ENCODE measurements around the gene GPATCH11.

GPATCH11 gene

DNA sequence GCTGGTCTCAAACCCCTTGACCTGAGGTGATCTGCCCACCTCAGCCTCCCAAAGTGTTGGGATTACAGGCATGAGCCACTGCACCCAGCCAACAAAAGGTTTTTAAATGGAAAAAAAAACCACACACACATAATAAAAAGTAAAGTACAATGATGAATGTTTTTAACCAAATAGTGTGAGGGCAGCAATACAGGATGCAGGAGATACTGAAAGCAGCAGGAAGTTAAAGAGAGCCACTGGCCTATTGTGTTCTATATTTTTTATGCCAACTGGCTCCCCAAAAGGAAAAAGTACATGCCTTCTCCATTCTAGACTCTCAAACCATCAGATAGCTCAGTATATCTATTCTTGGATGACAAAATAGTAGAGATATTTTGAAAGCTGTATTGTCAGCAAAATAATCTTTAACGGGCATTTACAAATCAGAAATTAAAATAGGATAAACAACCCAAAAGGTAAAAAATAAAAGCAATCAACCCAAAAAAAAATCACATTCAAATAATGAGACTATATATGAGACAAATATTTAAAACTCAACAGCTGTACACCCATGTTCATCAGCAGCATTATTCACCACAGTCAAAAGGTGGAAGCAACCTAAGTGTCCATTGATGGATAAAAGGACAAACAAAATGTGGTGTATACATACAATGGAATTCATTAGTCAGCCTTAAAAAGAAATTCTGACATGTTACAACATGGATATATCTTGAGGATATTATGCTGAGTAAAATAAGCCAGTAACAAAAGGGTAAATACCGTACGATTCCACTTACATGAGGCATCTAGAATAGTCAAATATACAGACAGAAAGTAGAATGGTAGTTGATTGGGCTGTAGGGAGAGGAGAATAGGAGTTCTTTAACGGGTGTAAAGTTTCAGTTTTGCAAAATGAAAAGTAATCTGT, 26.2 kb downstream of the GPATCH11 start:
- DNase-seq: no peak

DNA sequence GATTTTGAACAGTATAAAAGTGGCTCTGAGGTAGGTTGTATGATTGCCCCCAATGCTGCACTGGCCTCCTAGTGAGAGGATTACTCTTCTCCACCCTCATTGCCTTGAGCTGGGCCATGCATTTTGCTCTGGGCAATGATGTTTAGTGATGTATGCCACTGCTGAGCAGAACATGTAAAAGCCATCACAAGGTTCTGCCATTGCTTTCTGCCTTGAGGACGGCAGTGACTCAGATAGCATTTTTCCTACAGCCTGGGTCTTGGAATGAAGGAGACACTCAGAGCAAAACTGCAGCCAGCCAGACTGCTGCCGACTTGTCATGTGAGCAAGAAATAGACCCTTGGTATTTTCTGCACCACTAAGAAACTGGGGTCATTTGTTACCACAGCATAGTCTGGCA, 27.6 kb downstream of the GPATCH11 start:
- DNase-seq: no peak

DNA sequence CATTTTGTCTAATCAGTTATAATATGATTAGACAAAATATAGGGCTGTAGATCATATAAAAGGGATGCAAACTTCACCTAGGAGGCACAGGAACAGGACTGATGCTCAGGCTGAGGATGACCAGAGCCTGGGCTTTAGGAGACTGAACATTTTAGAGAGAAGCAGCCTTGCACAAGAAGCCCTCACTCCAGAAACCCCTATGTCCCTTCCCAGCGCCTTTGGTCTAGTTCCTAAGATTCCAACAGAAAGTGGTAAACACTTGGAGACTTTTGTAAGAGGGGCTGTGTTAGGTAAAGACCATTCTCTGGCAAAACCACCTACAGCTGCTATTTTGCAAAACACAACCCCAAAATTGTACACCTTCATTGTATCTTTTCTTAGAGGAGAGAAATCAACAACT, 33.2 kb downstream of the GPATCH11 start:
- DNase-seq: no peak

DNA sequence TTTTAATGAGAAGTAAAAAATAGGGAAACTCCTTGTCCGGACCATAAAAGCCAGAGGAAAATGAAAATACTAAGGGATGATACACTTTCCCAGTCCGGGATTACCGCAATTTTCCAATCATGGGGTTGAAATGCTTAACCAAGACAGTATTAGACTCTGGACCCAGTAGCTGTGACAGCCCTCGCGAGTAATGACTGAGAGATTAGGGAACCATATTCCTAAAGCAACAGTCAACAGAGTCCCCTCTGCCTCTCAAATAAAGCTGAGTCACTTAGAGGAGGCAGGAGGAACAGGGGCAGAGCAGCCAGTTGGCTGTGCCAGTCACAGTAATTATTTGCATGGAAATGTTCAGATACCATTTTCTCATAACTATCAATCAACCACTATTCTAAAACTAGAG, 34.8 kb downstream of the GPATCH11 start:
- DNase-seq: peak; percentile 8

DNA sequence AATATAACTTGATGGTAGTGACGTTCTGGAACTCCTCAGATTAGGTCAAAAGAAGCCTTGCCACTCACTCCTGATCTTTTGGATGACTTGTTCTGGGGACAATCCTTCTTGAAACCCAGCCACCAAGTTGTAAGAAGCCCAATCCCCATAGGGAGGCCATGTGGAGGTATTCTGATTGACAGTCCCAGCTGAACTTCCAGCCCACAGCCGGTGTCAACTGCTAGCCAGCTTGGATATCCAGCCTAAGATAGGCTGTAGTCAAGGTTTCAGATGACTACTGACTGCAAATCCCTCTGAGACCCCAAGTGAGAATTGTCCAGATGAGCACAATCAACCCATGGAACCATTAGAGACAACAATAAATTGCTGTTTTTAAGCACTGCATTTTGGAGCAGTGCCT, 41.1 kb downstream of the GPATCH11 start:
- no peak for DNase-seq

DNA sequence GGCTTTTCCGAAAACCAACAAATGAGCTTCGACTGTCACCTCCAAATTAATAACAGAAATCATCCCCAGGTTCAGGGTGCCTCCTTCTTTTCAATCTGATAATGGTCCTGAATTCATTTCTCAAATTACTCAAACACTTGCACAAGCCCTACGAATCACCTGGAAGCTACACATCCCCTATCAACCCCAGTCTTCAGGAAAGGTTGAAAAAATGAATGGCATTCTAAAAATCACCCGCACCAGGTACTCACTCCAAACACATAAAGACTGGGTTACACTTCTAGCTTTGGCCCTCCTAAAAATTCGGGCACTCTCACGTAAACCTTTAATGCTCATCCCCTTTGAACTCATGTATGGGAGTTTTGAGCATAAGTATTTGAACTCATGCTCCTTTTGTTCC, 48.6 kb downstream of the GPATCH11 start:
- DNase-seq: no peak

DNA sequence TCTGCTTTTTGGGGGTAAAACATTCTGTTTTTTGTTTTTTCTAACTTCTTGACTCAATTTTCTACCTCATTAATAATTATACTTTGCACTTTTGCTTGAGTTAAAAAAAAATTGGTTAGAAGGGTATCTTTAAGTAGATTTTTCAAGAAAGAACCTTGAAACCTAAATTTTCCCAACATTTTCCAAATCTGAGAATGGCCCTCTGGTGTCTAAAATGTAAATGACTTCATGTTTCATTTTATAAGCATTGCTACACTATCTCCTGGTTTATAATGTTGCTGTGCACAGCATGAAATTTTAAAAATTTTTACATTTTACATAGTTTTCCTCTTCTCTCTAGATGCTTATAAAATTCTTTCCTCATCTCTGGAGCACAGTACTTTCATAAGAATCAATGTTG, 58.2 kb downstream of the GPATCH11 start:
- no peak for DNase-seq

DNA sequence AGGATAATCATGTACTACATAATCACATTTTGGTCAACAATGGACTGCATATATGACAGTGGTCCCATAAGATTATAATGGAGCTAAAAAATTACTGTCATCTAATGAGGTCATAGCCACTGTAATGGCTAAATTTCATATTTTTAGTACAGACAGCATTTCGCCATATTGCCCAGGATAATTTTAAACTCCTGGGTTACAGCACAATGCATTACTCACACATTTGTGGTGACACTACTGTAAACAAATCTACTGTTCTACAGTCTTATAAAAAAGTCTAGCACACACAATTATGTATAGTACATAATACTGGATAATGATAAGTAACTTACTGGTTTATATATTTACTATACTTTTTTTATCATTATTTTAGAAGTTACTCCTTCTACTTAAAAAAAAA, 59.7 kb downstream of the GPATCH11 start:
- peak; percentile 65 for DNase-seq

DNA sequence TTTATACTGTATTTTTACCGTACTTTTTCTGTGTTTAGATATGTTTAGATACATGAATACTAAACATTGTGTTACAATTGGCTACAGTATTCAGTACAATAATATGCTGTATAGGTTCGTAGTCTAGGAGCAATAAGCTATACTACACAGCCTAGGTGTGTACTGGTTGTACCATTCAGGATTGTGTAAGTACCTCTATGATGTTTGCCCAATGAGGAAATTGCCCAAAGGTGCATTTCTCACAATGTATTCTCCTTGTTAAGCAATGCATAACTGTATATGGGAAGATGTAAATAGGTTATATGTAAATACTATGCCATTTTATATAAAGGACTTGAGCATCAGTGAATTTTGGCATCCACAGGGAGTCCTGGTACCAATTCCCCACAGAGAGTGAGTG, 61.7 kb downstream of the GPATCH11 start:
- no peak for DNase-seq

DNA sequence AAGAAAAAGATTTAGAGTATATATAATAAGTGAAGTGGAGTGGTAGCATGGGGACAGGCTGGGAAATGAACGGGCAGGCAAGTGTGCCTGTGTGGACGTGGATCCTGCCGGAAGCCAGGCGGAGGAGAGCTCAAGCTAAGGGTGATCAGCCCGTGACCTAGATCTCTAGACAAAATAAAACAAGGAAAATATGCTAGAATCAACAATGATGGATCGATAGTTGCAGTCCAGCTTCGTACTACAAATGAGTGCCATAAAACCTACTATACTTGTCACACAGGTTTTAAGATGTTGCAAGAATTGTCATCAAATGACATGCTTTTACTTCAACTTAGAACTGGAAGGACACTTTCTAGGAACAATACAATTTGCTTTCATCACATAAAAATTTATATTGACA, 64.0 kb downstream of the GPATCH11 start:
- DNase-seq: no peak
